CD4-positive, alpha-beta T cell treated with Interleukin-1 beta for 1 hour (primary cell): Measurements from ENCODE around the gene HSD17B2.
A peak's percentile ranks its signal among the peaks of the same experiment; 100 is the strongest.
"Not testable (repeated sequence)": the region's sequence is repeated elsewhere in the genome, so short reads cannot be mapped to it uniquely, and the experiment has no call there.

Source experiments
- DNase-seq, 2 donors: peaks; one replicate each; pipeline ENCODE4 v3.0.0-alpha.2; 2020 to 2022

The HSD17B2 gene

GRCh38 chr16:82083710-82084353 lies 48.8 kb downstream of the HSD17B2 start:
- DNase-seq: no peak

DNA sequence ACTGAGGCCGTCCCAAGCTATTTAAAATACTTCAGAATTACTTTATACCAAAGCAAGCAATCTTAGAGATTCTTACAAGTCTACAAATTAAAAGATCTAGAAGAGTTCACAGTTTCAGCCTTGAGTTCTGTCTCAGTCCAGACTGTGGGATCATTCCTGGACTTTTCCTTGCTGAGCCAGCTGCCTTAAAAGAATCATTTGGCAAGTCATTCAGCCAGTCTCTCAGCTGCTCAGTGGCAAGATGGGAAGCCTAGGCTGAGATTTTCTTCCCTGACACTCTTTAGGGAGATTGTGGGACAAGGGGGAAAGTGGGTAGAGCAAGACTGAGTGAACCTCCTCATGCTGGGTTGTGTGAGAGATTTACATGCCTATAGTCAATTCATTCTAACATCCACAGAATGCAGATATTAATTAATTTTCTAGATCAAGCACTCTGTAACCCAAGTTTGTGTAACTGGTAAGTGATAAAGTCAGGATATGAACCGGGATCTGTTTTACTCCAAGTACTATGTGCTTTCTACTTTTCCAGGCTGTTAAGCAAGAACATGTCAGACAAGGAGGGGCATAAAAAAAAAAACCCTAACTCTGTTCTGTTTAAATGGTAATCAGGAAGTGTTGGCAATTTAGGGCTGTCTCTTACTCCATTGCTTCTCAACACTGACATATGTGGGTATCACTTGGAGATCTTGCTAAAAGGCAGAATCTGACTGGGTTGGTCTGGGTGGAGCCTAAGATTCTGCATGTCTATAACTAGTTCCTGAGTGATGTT lies 50.1 kb downstream of the HSD17B2 start:
- no peak for DNase-seq

GRCh38 chr16:82088483-82088882 lies 53.4 kb downstream of the HSD17B2 start:
- DNase-seq: no peak

- no peak for DNase-seq
Observed at GRCh38 chr16:82091241-82091640, 56.2 kb downstream of the HSD17B2 start.

DNA sequence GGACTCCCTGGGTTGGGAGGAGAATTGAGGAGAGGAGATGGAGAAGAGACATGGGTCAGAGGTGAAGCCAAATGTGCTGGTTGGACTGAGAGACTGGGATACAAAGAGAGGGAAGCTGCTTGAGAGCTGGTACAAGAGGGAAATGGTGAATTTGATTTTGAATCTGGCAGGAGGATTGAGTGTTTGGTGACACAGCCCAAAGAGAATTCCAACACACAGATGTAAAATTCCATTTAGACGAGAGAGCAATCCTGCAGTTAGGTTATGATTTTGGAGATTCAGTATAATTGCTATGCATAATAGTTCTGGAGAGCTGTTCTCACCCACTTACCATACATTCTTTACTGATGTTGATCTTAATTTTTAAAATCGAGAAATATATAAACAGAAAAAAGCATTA lies 57.7 kb downstream of the HSD17B2 start:
- DNase-seq: no peak

GRCh38 chr16:82093666-82094300 lies 58.7 kb downstream of the HSD17B2 start:
- no peak for DNase-seq

- DNase-seq: no peak
Observed at GRCh38 chr16:82094942-82095540, 60.0 kb downstream of the HSD17B2 start.

- no peak for DNase-seq
Observed at GRCh38 chr16:82096641-82097040, 61.6 kb downstream of the HSD17B2 start.

- no peak for DNase-seq
Observed at GRCh38 chr16:82105107-82105506, 70.1 kb downstream of the HSD17B2 start.

- DNase-seq: no peak
Observed at GRCh38 chr16:82108100-82108499, 73.0 kb downstream of the HSD17B2 start.

DNA sequence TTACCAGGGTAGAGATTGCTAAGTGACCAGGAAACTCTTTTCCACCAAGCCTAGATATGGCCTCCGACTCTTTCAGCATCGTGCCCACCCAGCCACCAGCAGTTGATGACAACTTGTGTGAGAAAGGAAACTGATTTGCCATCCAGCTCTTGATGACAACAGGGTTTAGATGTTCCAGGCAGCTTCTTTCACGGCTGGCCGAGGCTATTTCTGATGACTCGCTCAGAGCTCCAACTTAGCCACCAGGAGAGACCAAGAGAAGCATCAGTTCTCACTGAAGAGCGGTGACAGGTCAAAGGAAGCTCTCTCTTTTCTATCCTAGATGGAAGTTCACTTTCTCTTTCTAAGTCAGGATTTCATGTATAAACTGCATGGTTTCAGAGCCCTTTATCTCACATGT lies 73.7 kb downstream of the HSD17B2 start:
- no peak for DNase-seq

- DNase-seq: not testable (repeated sequence)
Observed at GRCh38 chr16:82109266-82109665, 74.2 kb downstream of the HSD17B2 start.

- no peak for DNase-seq
Observed at GRCh38 chr16:82111944-82112343, 76.9 kb downstream of the HSD17B2 start.

GRCh38 chr16:82113741-82114140 lies 78.7 kb downstream of the HSD17B2 start:
- DNase-seq: no peak

DNA sequence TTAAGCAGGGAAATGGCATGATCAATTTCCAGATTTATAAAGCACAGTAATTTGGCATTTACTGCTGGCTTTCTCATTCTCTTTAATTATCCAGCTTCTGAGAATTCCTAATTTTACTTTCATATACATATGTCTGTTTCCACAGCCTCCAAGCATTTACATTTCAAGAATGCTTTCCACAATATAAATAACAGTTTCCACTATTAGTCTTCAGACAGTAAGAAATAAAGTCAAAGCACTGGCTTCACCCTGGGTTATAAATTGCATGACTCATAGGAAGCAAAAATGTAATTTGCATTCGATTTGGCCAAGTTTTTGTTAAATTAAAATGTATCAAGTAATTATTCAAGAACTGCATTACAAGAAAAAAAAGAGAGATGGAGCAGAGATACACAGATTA lies 81.5 kb downstream of the HSD17B2 start:
- no peak for DNase-seq

GRCh38 chr16:82118749-82119148 lies 83.7 kb downstream of the HSD17B2 start:
- no peak for DNase-seq

- no peak for DNase-seq
Observed at GRCh38 chr16:82119405-82119804, 84.4 kb downstream of the HSD17B2 start.

DNA sequence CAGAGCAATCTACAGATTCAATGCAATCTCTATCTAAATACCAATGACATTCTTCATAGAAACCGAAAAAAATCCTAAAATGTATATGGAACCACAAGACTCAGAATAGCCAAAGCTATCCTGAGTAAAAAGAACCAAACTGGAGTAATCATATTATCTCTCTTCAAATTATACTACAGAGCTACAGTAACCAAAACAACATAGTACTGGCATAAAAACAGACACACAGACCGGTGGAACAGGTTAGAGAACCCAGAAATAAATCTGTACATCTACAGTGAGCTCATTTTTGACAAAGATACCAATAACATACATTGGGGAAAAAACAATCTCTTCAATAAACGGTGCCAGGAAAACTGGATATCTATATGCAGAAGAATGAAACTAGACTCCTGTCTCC lies 89.6 kb downstream of the HSD17B2 start:
- DNase-seq: no peak

DNA sequence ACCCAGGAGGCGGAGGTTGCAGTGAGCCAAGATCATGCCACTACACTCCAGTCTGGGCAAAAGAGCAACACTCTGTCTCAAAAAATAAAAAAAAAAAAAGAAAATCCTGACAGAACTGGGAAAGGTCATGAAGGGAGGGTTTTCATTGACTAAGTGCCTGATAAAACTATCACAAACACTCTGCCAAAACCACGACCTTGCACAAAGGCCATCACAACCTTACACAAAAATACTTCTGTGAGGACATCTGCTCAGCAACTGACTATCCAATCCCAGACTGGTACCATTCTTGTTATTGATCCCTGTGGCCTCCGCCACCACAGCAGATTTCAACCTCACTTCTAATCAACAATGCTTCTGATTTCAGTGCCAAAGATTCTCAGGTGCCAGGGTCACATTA lies 94.8 kb downstream of the HSD17B2 start:
- no peak for DNase-seq

DNA sequence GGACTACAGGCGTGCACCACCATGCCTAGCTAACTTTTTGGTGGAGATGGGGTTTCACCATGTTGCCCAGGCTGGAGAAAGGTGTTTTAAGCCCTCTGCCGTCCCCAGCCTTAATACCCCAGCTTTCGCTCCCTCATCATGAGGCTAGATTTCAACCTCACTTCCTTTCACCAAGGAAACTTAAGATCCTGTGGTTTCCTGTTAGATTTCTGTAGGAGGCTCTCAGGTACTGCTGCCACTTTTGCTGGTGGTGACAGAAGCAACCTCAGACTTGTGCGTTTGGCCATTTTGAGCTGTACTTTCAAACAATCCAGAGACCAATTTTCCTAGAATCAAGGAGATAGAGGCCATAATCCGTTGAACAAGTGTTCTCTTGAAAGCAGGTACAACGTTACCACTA lies 98.7 kb downstream of the HSD17B2 start:
- peak in 1 of 2 donors; percentile 27 for DNase-seq

- DNase-seq: no peak
Observed at GRCh38 chr16:82134846-82135245, 99.8 kb downstream of the HSD17B2 start.

DNA sequence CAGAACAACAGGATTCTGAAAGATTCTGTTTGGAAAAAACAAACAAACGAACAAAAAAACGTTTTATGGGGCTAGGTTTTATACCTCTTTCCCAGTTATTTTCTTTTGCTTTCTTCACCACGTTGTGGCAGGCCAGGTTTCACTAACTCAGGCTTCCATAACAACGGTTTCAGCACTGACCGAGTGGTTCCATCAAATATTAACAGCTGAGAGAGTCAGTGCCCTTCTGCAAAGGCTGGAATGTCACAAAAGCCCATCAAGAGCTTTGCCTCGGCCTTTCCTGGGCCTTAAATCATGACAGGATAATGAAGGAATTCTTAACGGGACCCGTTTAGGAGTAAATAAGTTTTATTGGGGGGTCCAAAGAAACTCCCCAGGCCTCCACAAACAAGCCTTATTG lies 100.8 kb downstream of the HSD17B2 start:
- DNase-seq: no peak

DNA sequence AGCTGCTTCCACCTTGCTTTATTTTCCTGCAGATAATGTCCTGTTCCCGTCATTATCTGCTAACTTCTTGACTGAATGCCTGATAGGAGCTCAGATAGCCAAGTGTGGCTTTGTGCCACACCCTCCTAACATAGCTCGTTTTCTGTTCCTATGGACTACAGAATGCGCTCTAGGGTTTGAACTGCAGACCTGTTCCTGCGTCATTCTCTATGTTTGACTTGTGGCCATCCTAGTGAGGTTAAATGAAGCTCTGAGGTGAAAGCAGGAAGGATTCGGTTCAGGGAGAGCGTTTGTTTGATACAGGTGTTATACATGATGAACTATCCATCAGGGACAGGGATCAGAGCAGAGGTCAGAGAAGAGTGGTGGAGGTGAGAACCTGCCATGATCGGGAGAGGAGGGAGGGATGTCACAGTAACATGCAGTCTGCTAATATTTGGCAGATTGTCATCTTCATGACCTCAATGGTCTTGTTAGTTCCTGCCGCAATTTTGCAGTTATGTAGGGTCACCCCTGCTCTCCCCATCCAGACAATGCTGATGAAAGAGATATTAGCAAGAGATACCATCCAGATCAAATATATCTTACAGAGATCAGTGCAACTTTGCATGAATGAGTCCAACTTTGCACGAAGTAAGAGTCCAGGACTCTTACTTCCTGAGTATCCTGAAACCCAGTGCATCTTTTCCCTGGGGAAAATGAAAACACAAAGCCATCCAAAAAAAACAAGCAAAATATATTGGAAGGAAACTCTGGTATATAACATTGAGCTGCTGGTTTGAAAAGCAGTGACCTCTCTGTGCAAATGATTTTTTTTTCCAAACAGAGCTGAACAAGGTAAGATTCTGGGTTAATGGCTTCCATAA lies 102.1 kb downstream of the HSD17B2 start:
- DNase-seq: no peak
